Measurements from ENCODE around the gene PGAM1.

GRCh38 chr10:97456686-97457065 lies 30.7 kb downstream of the PGAM1 start:
- TF ChIP-seq FOXK2 (IDR thresholded peaks at IDR 0.05) = no peak
- TF ChIP-seq CTBP1 (IDR thresholded peaks at IDR 0.05; ENCODE audit: borderline replicate concordance) = no peak
- TF ChIP-seq ELF4 (IDR thresholded peaks at IDR 0.05) = no peak
- TF ChIP-seq, protein P1, sequence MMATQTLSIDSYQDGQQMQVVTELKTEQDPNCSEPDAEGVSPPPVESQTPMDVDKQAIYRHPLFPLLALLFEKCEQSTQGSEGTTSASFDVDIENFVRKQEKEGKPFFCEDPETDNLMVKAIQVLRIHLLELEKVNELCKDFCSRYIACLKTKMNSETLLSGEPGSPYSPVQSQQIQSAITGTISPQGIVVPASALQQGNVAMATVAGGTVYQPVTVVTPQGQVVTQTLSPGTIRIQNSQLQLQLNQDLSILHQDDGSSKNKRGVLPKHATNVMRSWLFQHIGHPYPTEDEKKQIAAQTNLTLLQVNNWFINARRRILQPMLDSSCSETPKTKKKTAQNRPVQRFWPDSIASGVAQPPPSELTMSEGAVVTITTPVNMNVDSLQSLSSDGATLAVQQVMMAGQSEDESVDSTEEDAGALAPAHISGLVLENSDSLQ (IDR thresholded peaks at IDR 0.05) = no peak
- TF ChIP-seq L3MBTL2 (conservative IDR thresholded peaks at IDR 0.05) = no peak
- no peak for TF ChIP-seq SUZ12 (IDR thresholded peaks at IDR 0.05)
- TF ChIP-seq FOXA1 (IDR thresholded peaks at IDR 0.05) = no peak
- TF ChIP-seq TARDBP (IDR thresholded peaks at IDR 0.05) = no peak
- TF ChIP-seq ZNF384 (IDR thresholded peaks at IDR 0.05) = no peak
- TF ChIP-seq SP1 (IDR thresholded peaks at IDR 0.05) = no peak
- no peak for TF ChIP-seq ARNT (IDR thresholded peaks at IDR 0.05)
